Vagina (tissue), 2 donors: ENCODE results near the gene ABLIM1. TPM values are rescaled to one million over a fixed set of nuclear protein-coding genes. Genes with fewer than 3 reads are reported as not detected.
A peak's percentile ranks its signal among the peaks of the same experiment; 100 is the strongest.

Experiments
- DNase-seq, 2 donors: peaks; one replicate each; pipeline ENCODE4 v3.0.0-alpha.2; 2017; ENCODE audit errors: extremely low spot score in 2 of 2
- H3K27ac ChIP-seq: fragments of 200-600 bp; sonication (generic); one replicate; pipeline ENCODE4 v1.5.1; 2019
- H3K27me3 ChIP-seq: fragments of 200-600 bp; sonication (generic); one replicate; pipeline ENCODE4 v1.5.1; 2019
- H3K36me3 ChIP-seq, 2 donors: fragments of 200-600 bp; sonication (generic); one replicate each; pipeline ENCODE4 v1.5.1; 2017 to 2019
- H3K4me1 ChIP-seq: fragments of 200-600 bp; sonication (generic); one replicate; pipeline ENCODE4 v1.5.1; 2019
- H3K4me3 ChIP-seq, 2 donors: fragments of 200-600 bp; sonication (generic); 1 replicate in 1 of 2; 2 replicates in 1 of 2; pipeline ENCODE4 v1.5.1; 2016 to 2019
- H3K9me3 ChIP-seq: fragments of 200-600 bp; sonication (generic); one replicate; pipeline ENCODE4 v1.5.1; 2019
- CTCF ChIP-seq, 3 experiments: fragments of 450-650 bp in 2 of 3; fragments of 200-600 bp in 1 of 3; sonication (generic) in 1 of 3; IDR thresholded peaks; one replicate each; pipeline ENCODE4 v1.5.1; 2017 to 2019; ENCODE audit warnings: antibody characterized with exemption in 3 of 3, mild to moderate bottlenecking in 2 of 3, moderate library complexity in 2 of 3
- POLR2A ChIP-seq, 2 donors: fragments of 450-650 bp; IDR thresholded peaks; one replicate each; pipeline ENCODE4 v1.6.1; 2017; ENCODE audit warnings: antibody characterized with exemption in 2 of 2, mild to moderate bottlenecking in 2 of 2, moderate library complexity in 2 of 2
- POLR2AphosphoS5 ChIP-seq, 2 donors: sonication (generic); formaldehyde crosslinking; IDR thresholded peaks; one replicate each; pipeline ENCODE4 v1.9.0; 2017; ENCODE audit warnings: antibody characterized with exemption in 2 of 2, mild to moderate bottlenecking in 2 of 2, low read depth in 1 of 2; ENCODE audit not compliant: insufficient read depth in 1 of 2
- intact Hi-C: fragments of 100-400 bp; cut with DNase I; formaldehyde crosslinking; loops from one replicate; pipeline ENCODE4 v1.15.1; 2023
- total RNA-seq: library from RNA; depleted of rRNA; stranded (reverse); fragments of >200 nt; gene quantifications from one replicate; pipeline ENCODE4 v1.2.3, GENCODE V29; 2016

The ABLIM1 gene
- total RNA-seq, 1 donor from 2014 or later = 176 TPM

GRCh38 chr10:114471906-114472876 is 185.9 kb downstream of the ABLIM1 start:
- H3K4me3 ChIP-seq = no peak overlapping the region
- TF ChIP-seq POLR2A (IDR thresholded peaks at IDR 0.05) (no peak), CTCF (IDR thresholded peaks at IDR 0.05) (no peak), POLR2AphosphoS5 (IDR thresholded peaks at IDR 0.05; ENCODE audit: insufficient read depth in 1 of 2, low read depth in 1 of 2) (no peak)
- peaks cover 6% of the 10 kb centered on the region for H3K4me1 ChIP-seq
- H3K36me3 ChIP-seq = no peaks in the 10 kb centered on the region
- H3K27ac ChIP-seq = peak overlapping the region; percentile 6
- no peaks in the 10 kb centered on the region for H3K27me3 ChIP-seq
- intact Hi-C loops = loop anchor here (2.0 to 10.0 kb wide), 2 partner anchors 77 to 313 kb away; no protein-coding TSS in a partner anchor
- H3K9me3 ChIP-seq = no peaks in the 10 kb centered on the region
- DNase-seq = no peak

GRCh38 chr10:114470956-114471905 is 186.8 kb downstream of the ABLIM1 start:
- TF ChIP-seq POLR2A (IDR thresholded peaks at IDR 0.05) (no peak), POLR2AphosphoS5 (IDR thresholded peaks at IDR 0.05; ENCODE audit: insufficient read depth in 1 of 2, low read depth in 1 of 2) (peak in 1 of 2 donors; percentile 52), CTCF (IDR thresholded peaks at IDR 0.05) (peak; percentile 75 to 88 (median 87))
- no peak for DNase-seq
- Histone ChIP-seq H3K4me1 (no peaks in the 10 kb centered on the region), H3K27me3 (no peaks in the 10 kb centered on the region), H3K9me3 (no peaks in the 10 kb centered on the region), H3K36me3 (no peaks in the 10 kb centered on the region), H3K4me3 (no peak overlapping the region), H3K27ac (no peak overlapping the region)
- intact Hi-C loops = loop anchor here (2.0 to 10.0 kb wide), 2 partner anchors 78 to 314 kb away; no protein-coding TSS in a partner anchor

GRCh38 chr10:114470361-114470760 is 187.7 kb downstream of the ABLIM1 start:
- no peak overlapping the region for H3K4me3 ChIP-seq
- H3K4me1 ChIP-seq = no peaks in the 10 kb centered on the region
- TF ChIP-seq POLR2AphosphoS5 (IDR thresholded peaks at IDR 0.05; ENCODE audit: insufficient read depth in 1 of 2, low read depth in 1 of 2) (no peak), POLR2A (IDR thresholded peaks at IDR 0.05) (no peak), CTCF (IDR thresholded peaks at IDR 0.05) (no peak)
- no peaks in the 10 kb centered on the region for H3K27me3 ChIP-seq
- DNase-seq = no peak
- intact Hi-C loops = loop anchor here (2.0 to 10.0 kb wide), 2 partner anchors 78 to 314 kb away; no protein-coding TSS in a partner anchor
- no peaks in the 10 kb centered on the region for H3K9me3 ChIP-seq
- H3K36me3 ChIP-seq = peaks cover 0 to 2% of the 10 kb centered on the region in 2 donors
- H3K27ac ChIP-seq = no peak overlapping the region

- Histone ChIP-seq H3K27ac (no peak overlapping the region), H3K9me3 (no peaks in the 10 kb centered on the region), H3K4me1 (no peaks in the 10 kb centered on the region), H3K27me3 (no peaks in the 10 kb centered on the region), H3K36me3 (peaks cover 0 to 37% of the 10 kb centered on the region in 2 donors), H3K4me3 (no peak overlapping the region)
- TF ChIP-seq POLR2AphosphoS5 (IDR thresholded peaks at IDR 0.05; ENCODE audit: insufficient read depth in 1 of 2, low read depth in 1 of 2) (no peak), POLR2A (IDR thresholded peaks at IDR 0.05) (no peak), CTCF (IDR thresholded peaks at IDR 0.05) (peak in 1 of 3 experiments; percentile 14)
- DNase-seq = no peak
- intact Hi-C loops = no loop called here
These were observed 199.1 kb downstream of the ABLIM1 start for GRCh38 chr10:114458955-114459354.
